ENCODE data around the gene C6orf136. TPM values are rescaled to one million over a fixed set of nuclear protein-coding genes. Genes with fewer than 3 reads are reported as not detected.

C6orf136 gene
- total and polyA plus RNA-seq, 9 of the 15 experiments (the other 6 are each of a cell fraction or from before 2014, with no cell fraction given), result 14.1 to 63.1 (median 18.4) TPM

- Histone ChIP-seq H2AFZ (ENCODE audit: low read depth, low read length) (peak overlapping the region; percentile 81), H3K27me3 (ENCODE audit: control insufficient read depth in 2 of 2, insufficient read depth in 2 of 2, low read length in 2 of 2) (no peaks in the 10 kb centered on the region), H3K27ac (ENCODE audit: extremely low read depth, low read depth, low read length) (peak overlapping the region; percentile 88), H3K79me2 (ENCODE audit: control insufficient read depth, insufficient read depth, low read length) (peaks cover 80% of the 10 kb centered on the region), H4K20me1 (replicated peaks; ENCODE audit: control insufficient read depth, insufficient read depth, low read length) (no peaks in the 10 kb centered on the region), H3K4me1 (replicated peaks in 1 of 2; ENCODE audit: control insufficient read depth in 2 of 2, insufficient read depth in 2 of 2, low read length in 2 of 2) (peaks cover 50 to 88% of the 10 kb centered on the region in 2 experiments), H3K9me3 (replicated peaks; ENCODE audit: control insufficient read depth, insufficient read depth, low read depth, low read length) (no peaks in the 10 kb centered on the region), H3K4me3 (peak overlapping the region; percentile 81), H3K9ac (ENCODE audit: insufficient read depth in 1 of 2, low read depth in 2 of 2, low read length in 2 of 2) (peak overlapping the region; percentile 75 to 95), H3K4me2 (ENCODE audit: insufficient read depth, low read length) (peak overlapping the region; percentile 97), H3K36me3 (ENCODE audit: control insufficient read depth, insufficient read depth, low read length) (peaks cover 11% of the 10 kb centered on the region; the same call in 2 of the 3 replicates), H3K9me1 (ENCODE audit: control insufficient read depth, insufficient read depth, low read length) (no peaks in the 10 kb centered on the region)
- intact Hi-C loops (cut with micrococcal nuclease) (loop anchor here (1.0 to 10.0 kb wide), 3 partner anchors 30 to 128 kb away; partner anchors contain the start of genes MDC1 and TUBB), in situ Hi-C loops (cut with MboI) (no loop called here)
- ATAC-seq (peak; percentile 59), DNase-seq (ENCODE audit: extremely low read depth in 1 of 4, low spot score in 3 of 4) (peak; percentile 90 to 96 (median 92)), FAIRE-seq (peak; percentile 65)
- CTCF ChIA-PET (ENCODE audit: low intra/inter-chr PET ratio), result no interaction called here
- WGBS (ENCODE audit: insufficient coverage, low coverage, missing lambda C conversion rate), result under 1% methylated on average over 31 of the region's 52 CpGs
- no TSS peak for BruUV-seq (replicated peaks)
- POLR2A ChIA-PET, result interaction anchor here (0.6 to 23.5 kb wide), 7 partner anchors 8 to 601 kb away, joined by 4 to 524 read pairs (median 6); partner anchors contain the start of genes DHX16, MDC1 and TUBB
- TF ChIP-seq PCBP1 (IDR thresholded peaks at IDR 0.05; ENCODE audit: low read depth, low read length, poor library complexity, severe bottlenecking), result peak; percentile 11
- no peak for TF ChIP-seq CTCFL (IDR thresholded peaks at IDR 0.05; ENCODE audit: borderline replicate concordance, insufficient read depth, low read depth, low read length, poor library complexity, severe bottlenecking)
- peak; percentile 17; the same call in 1 of the 2 replicates for TF ChIP-seq CBX1 (IDR thresholded peaks at IDR 0.05; ENCODE audit: low read depth)
- TF ChIP-seq NFIC (IDR thresholded peaks at IDR 0.05), result peak; percentile 60; the same call in 1 of the 2 replicates
- no peak for TF ChIP-seq PRPF4 (IDR thresholded peaks at IDR 0.05; ENCODE audit: insufficient read depth, low read depth, low read length, poor library complexity, severe bottlenecking)
- TF ChIP-seq MTA2 (IDR thresholded peaks at IDR 0.05; ENCODE audit: low read depth), result peak; percentile 61
- TF ChIP-seq CREB1 (IDR thresholded peaks at IDR 0.05), result peak; percentile 56
- TF ChIP-seq CREB1 (CRISPR knock-in tag; IDR thresholded peaks at IDR 0.05), result no peak; the same call in none of the 2 replicates
- TF ChIP-seq SMAD1 (IDR thresholded peaks at IDR 0.05; ENCODE audit: low read depth, low read length, partially characterized antibody), result no peak
- TF ChIP-seq RBM34 (IDR thresholded peaks at IDR 0.05; ENCODE audit: borderline replicate concordance, insufficient read depth, low read length), result no peak
- no peak for TF ChIP-seq MCM3 (IDR thresholded peaks at IDR 0.05)
- 0 out of 2 replicates have a peak, but pooled peaks have one; percentile 9 for TF ChIP-seq ZNF121 (CRISPR knock-in tag; conservative IDR thresholded peaks at IDR 0.05)
- TF ChIP-seq ZNF717 (CRISPR knock-in tag; IDR thresholded peaks at IDR 0.05), result no peak
- TF ChIP-seq DEAF1 (CRISPR knock-in tag; IDR thresholded peaks at IDR 0.05), result no peak
- TF ChIP-seq ZNF586 (CRISPR knock-in tag; conservative IDR thresholded peaks at IDR 0.05), result no peak
- 0 out of 2 replicates have a peak, but pooled peaks have one; percentile 84 for TF ChIP-seq NBN (IDR thresholded peaks at IDR 0.05; ENCODE audit: low read depth)
- TF ChIP-seq ZNF146 (CRISPR knock-in tag; IDR thresholded peaks at IDR 0.05; ENCODE audit: unreplicated experiment), result no peak
- TF ChIP-seq RBM22 (IDR thresholded peaks at IDR 0.05; ENCODE audit: low read depth, low read length, poor library complexity, severe bottlenecking), result peak; percentile 63
These were observed 40.1 kb downstream of the C6orf136 start for GRCh38 chr6:30686908-30687658.

Measured in K562 (cell line).